SK-N-SH treated with all-trans-retinoic acid at 6 μM for 48 hours (cell line): ENCODE measurements around the gene ZNF777.
"Not testable (repeated sequence)": the region's sequence is repeated elsewhere in the genome, so short reads cannot be mapped to it uniquely, and the experiment has no call there.

Experiments
- ATAC-seq: fragments of 200-7000 bp; cut with Tn5 transposase; 3 replicates; pipeline ENCODE4 v1.9.1; 2020; ENCODE audit warnings: mild to moderate bottlenecking, moderate library complexity
- ARNTL ChIP-seq: fragments of 450-650 bp; formaldehyde crosslinking; IDR thresholded peaks from 2 replicates; pipeline ENCODE4 v1.5.0; 2020; ENCODE audit warnings: low read depth, mild to moderate bottlenecking, moderate library complexity, borderline replicate concordance
- BACH2 ChIP-seq: fragments of 250-450 bp; sonication (Bioruptor Pico); IDR thresholded peaks from 2 replicates; pipeline ENCODE4 v1.9.0; 2021; ENCODE audit warnings: mild to moderate bottlenecking, borderline replicate concordance
- CSDC2 ChIP-seq: fragments of 250-450 bp; sonication (Bioruptor Pico); IDR thresholded peaks from 2 replicates; pipeline ENCODE4 v1.5.0; 2020; ENCODE audit warnings: mild to moderate bottlenecking, moderate library complexity
- ESRRG ChIP-seq: fragments of 250-450 bp; sonication (Bioruptor Pico); IDR thresholded peaks from 2 replicates; pipeline ENCODE4 v1.6.1; 2021; ENCODE audit warnings: mild to moderate bottlenecking
- GLIS3 ChIP-seq: fragments of 250-450 bp; sonication (Bioruptor Pico); IDR thresholded peaks from 2 replicates; pipeline ENCODE4 v1.5.0; 2020; ENCODE audit warnings: mild to moderate bottlenecking, moderate library complexity
- ISL1 ChIP-seq: fragments of 250-450 bp; sonication (Bioruptor Pico); IDR thresholded peaks from 2 replicates; pipeline ENCODE4 v2.1.2; 2022; ENCODE audit warnings: mild to moderate bottlenecking, moderate library complexity
- OSR1 ChIP-seq: fragments of 250-450 bp; sonication (Bioruptor Pico); IDR thresholded peaks from 2 replicates; pipeline ENCODE4 v1.8.0; 2022; ENCODE audit warnings: moderate library complexity, mild to moderate bottlenecking, inconsistent platforms
- PPARA ChIP-seq: fragments of 250-450 bp; sonication (Bioruptor Pico); IDR thresholded peaks from 2 replicates; pipeline ENCODE4 v1.5.0; 2020; ENCODE audit warnings: mild to moderate bottlenecking, borderline replicate concordance
- RARB ChIP-seq: fragments of 250-450 bp; sonication (Bioruptor Pico); IDR thresholded peaks from 2 replicates; pipeline ENCODE4 v1.8.0; 2021; ENCODE audit warnings: mild to moderate bottlenecking, moderate library complexity
- SNAI2 ChIP-seq: fragments of 250-450 bp; sonication (Bioruptor Pico); IDR thresholded peaks from 2 replicates; pipeline ENCODE4 v1.5.0; 2020; ENCODE audit warnings: mild to moderate bottlenecking, moderate library complexity
- TCF4 ChIP-seq: fragments of 250-450 bp; sonication (Bioruptor Pico); IDR thresholded peaks from 2 replicates; pipeline ENCODE4 v1.8.0; 2021; ENCODE audit warnings: mild to moderate bottlenecking, moderate library complexity, borderline replicate concordance
- TOX ChIP-seq: fragments of 250-450 bp; sonication (Bioruptor Pico); IDR thresholded peaks from 2 replicates; pipeline ENCODE4 v1.8.0; 2021; ENCODE audit warnings: mild to moderate bottlenecking, moderate library complexity, borderline replicate concordance
- ZC3H10 ChIP-seq: fragments of 250-450 bp; sonication (Bioruptor Pico); IDR thresholded peaks from 2 replicates; pipeline ENCODE4 v1.5.1; 2021; ENCODE audit warnings: mild to moderate bottlenecking, moderate library complexity
- ZFP3 ChIP-seq: fragments of 250-450 bp; sonication (Bioruptor Pico); IDR thresholded peaks from 2 replicates; pipeline ENCODE4 v1.5.0; 2020; ENCODE audit warnings: mild to moderate bottlenecking, moderate library complexity
- ZFP30 ChIP-seq: fragments of 450-650 bp; formaldehyde crosslinking; IDR thresholded peaks from 2 replicates; pipeline ENCODE4 v1.5.0; 2022; ENCODE audit warnings: mild to moderate bottlenecking, moderate library complexity
- ZNF565 ChIP-seq: fragments of 450-650 bp; formaldehyde crosslinking; conservative IDR thresholded peaks from 2 replicates; pipeline ENCODE4 v1.5.0; 2020; ENCODE audit warnings: low read depth, mild to moderate bottlenecking, moderate library complexity
- ZNF70 ChIP-seq: fragments of 450-650 bp; formaldehyde crosslinking; IDR thresholded peaks from 2 replicates; pipeline ENCODE4 v1.5.0; 2020; ENCODE audit warnings: mild to moderate bottlenecking, moderate library complexity
- ZNF8 ChIP-seq: fragments of 450-650 bp; formaldehyde crosslinking; IDR thresholded peaks from 2 replicates; pipeline ENCODE4 v1.5.0; 2020; ENCODE audit warnings: mild to moderate bottlenecking, moderate library complexity
- TF ChIP-seq, protein P1 (sequence below): fragments of 250-450 bp; sonication (Bioruptor Pico); IDR thresholded peaks from 2 replicates; pipeline ENCODE4 v1.8.0; 2021; ENCODE audit warnings: low read depth, mild to moderate bottlenecking, moderate library complexity, borderline replicate concordance
- TF ChIP-seq, protein P2 (sequence below): fragments of 250-450 bp; sonication (Bioruptor Pico); IDR thresholded peaks from 2 replicates; pipeline ENCODE4 v1.5.0; 2020; ENCODE audit warnings: mild to moderate bottlenecking, moderate library complexity
- TF ChIP-seq, protein P3 (sequence below): fragments of 250-450 bp; sonication (Bioruptor Pico); IDR thresholded peaks from 2 replicates; pipeline ENCODE4 v1.8.0; 2020; ENCODE audit warnings: mild to moderate bottlenecking, moderate library complexity, borderline replicate concordance
- TF ChIP-seq, protein P4 (sequence below): fragments of 250-450 bp; sonication (Bioruptor Pico); IDR thresholded peaks from 2 replicates; pipeline ENCODE4 v1.5.1; 2021; ENCODE audit warnings: mild to moderate bottlenecking, moderate library complexity
- TF ChIP-seq, protein P5 (sequence below): fragments of 250-450 bp; sonication (Bioruptor Pico); IDR thresholded peaks from 2 replicates; pipeline ENCODE4 v1.5.1; 2020; ENCODE audit warnings: low read depth, mild to moderate bottlenecking, moderate library complexity

The ZNF777 gene

DNA sequence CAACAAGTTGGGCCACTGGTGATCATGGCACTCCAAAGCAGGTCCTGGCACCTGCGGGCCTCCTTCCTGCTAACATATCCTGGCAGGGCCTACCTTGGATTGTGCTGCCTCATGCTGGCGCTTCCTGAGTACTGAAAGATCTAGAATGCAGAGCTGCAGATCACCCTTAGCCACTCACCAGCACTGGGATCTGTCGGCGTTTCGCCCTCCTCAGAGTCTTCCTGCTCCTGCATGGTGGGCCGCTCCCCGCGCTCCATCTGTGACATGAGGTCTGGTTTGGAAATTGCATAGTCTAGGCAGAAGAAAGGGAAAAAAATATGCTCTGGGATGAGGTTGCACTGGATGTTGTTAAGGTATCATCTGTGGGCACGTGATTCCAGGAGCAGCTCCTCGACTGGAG is 10.0 kb downstream of the ZNF777 start:
- no peak for ATAC-seq
- TF ChIP-seq, protein P1, sequence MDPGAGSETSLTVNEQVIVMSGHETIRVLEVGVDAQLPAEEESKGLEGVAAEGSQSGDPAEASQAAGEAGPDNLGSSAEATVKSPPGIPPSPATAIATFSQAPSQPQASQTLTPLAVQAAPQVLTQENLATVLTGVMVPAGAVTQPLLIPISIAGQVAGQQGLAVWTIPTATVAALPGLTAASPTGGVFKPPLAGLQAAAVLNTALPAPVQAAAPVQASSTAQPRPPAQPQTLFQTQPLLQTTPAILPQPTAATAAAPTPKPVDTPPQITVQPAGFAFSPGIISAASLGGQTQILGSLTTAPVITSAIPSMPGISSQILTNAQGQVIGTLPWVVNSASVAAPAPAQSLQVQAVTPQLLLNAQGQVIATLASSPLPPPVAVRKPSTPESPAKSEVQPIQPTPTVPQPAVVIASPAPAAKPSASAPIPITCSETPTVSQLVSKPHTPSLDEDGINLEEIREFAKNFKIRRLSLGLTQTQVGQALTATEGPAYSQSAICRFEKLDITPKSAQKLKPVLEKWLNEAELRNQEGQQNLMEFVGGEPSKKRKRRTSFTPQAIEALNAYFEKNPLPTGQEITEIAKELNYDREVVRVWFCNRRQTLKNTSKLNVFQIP (CRISPR knock-in tag) = no peak
- no peak for TF ChIP-seq ZNF565
- TF ChIP-seq ZFP3 (CRISPR knock-in tag) = no peak
- TF ChIP-seq ZNF70 = no peak
- no peak for TF ChIP-seq SNAI2
- TF ChIP-seq TCF4 (CRISPR knock-in tag) = no peak
- no peak for TF ChIP-seq RARB (CRISPR knock-in tag)
- no peak for TF ChIP-seq ZNF8
- TF ChIP-seq, protein P2, sequence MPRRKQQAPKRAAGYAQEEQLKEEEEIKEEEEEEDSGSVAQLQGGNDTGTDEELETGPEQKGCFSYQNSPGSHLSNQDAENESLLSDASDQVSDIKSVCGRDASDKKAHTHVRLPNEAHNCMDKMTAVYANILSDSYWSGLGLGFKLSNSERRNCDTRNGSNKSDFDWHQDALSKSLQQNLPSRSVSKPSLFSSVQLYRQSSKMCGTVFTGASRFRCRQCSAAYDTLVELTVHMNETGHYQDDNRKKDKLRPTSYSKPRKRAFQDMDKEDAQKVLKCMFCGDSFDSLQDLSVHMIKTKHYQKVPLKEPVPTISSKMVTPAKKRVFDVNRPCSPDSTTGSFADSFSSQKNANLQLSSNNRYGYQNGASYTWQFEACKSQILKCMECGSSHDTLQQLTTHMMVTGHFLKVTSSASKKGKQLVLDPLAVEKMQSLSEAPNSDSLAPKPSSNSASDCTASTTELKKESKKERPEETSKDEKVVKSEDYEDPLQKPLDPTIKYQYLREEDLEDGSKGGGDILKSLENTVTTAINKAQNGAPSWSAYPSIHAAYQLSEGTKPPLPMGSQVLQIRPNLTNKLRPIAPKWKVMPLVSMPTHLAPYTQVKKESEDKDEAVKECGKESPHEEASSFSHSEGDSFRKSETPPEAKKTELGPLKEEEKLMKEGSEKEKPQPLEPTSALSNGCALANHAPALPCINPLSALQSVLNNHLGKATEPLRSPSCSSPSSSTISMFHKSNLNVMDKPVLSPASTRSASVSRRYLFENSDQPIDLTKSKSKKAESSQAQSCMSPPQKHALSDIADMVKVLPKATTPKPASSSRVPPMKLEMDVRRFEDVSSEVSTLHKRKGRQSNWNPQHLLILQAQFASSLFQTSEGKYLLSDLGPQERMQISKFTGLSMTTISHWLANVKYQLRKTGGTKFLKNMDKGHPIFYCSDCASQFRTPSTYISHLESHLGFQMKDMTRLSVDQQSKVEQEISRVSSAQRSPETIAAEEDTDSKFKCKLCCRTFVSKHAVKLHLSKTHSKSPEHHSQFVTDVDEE (CRISPR knock-in tag) = no peak
- TF ChIP-seq, protein P3, sequence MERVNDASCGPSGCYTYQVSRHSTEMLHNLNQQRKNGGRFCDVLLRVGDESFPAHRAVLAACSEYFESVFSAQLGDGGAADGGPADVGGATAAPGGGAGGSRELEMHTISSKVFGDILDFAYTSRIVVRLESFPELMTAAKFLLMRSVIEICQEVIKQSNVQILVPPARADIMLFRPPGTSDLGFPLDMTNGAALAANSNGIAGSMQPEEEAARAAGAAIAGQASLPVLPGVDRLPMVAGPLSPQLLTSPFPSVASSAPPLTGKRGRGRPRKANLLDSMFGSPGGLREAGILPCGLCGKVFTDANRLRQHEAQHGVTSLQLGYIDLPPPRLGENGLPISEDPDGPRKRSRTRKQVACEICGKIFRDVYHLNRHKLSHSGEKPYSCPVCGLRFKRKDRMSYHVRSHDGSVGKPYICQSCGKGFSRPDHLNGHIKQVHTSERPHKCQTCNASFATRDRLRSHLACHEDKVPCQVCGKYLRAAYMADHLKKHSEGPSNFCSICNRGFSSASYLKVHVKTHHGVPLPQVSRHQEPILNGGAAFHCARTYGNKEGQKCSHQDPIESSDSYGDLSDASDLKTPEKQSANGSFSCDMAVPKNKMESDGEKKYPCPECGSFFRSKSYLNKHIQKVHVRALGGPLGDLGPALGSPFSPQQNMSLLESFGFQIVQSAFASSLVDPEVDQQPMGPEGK (CRISPR knock-in tag) = no peak
- TF ChIP-seq PPARA (CRISPR knock-in tag) = no peak
- TF ChIP-seq GLIS3 (CRISPR knock-in tag) = no peak
- TF ChIP-seq BACH2 = no peak
- no peak for TF ChIP-seq OSR1 (CRISPR knock-in tag)
- TF ChIP-seq, protein P4, sequence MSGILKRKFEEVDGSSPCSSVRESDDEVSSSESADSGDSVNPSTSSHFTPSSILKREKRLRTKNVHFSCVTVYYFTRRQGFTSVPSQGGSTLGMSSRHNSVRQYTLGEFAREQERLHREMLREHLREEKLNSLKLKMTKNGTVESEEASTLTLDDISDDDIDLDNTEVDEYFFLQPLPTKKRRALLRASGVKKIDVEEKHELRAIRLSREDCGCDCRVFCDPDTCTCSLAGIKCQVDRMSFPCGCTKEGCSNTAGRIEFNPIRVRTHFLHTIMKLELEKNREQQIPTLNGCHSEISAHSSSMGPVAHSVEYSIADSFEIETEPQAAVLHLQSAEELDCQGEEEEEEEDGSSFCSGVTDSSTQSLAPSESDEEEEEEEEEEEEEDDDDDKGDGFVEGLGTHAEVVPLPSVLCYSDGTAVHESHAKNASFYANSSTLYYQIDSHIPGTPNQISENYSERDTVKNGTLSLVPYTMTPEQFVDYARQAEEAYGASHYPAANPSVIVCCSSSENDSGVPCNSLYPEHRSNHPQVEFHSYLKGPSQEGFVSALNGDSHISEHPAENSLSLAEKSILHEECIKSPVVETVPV (CRISPR knock-in tag) = no peak
- TF ChIP-seq ARNTL (CRISPR knock-in tag) = no peak
- no peak for TF ChIP-seq ISL1 (CRISPR knock-in tag)
- TF ChIP-seq CSDC2 = no peak
- TF ChIP-seq TOX (CRISPR knock-in tag) = no peak

DNA sequence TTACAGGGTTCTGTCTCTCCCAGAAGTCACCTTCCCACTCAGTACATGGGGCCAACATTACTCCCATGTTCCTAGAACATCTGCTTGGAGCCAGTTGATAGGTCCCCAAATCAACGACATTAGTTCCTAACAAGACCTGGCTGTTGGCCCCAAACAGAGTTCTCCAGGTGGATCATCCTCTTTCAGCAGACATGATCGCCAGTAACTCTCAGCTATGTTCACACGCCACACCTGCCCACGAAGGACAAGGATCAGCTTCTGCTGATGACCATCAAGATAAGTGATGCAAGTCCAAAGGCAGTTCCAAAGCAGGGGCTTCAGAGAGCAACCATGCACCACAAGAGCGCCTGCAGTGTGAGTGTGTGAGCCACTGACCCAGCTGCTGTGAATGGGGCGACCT is 11.0 kb downstream of the ZNF777 start:
- no peak for TF ChIP-seq CSDC2
- no peak for TF ChIP-seq ESRRG (CRISPR knock-in tag)
- TF ChIP-seq, protein P5, sequence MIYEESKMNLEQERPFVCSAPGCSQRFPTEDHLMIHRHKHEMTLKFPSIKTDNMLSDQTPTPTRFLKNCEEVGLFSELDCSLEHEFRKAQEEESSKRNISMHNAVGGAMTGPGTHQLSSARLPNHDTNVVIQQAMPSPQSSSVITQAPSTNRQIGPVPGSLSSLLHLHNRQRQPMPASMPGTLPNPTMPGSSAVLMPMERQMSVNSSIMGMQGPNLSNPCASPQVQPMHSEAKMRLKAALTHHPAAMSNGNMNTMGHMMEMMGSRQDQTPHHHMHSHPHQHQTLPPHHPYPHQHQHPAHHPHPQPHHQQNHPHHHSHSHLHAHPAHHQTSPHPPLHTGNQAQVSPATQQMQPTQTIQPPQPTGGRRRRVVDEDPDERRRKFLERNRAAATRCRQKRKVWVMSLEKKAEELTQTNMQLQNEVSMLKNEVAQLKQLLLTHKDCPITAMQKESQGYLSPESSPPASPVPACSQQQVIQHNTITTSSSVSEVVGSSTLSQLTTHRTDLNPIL (CRISPR knock-in tag) = no peak
- TF ChIP-seq GLIS3 (CRISPR knock-in tag) = no peak
- TF ChIP-seq ZNF8 = no peak
- TF ChIP-seq BACH2 = no peak
- TF ChIP-seq TCF4 (CRISPR knock-in tag) = no peak
- no peak for TF ChIP-seq SNAI2
- TF ChIP-seq PPARA (CRISPR knock-in tag) = no peak
- no peak for TF ChIP-seq ZFP30 (CRISPR knock-in tag)
- TF ChIP-seq ZC3H10 = no peak
- no peak for ATAC-seq

DNA sequence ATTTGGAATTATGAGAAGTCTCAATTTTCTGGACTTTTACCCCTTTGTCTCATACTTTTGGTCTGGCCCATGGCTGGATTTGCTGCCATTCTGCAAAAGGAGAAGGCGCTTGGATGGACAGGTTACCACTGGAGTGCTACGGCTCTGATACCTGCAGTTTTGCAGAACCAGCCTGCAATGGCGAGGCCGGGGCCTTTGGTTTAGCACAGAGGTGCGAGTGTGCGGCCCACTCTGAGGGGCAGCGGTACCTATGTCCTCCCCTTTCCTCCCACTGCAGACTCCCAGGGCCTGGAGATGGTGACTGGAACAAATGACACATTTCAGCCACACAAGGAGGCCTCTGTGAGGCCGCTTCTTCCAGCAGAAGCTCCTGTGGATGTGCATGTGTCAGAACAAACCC is 11.9 kb downstream of the ZNF777 start:
- TF ChIP-seq OSR1 (CRISPR knock-in tag) (no peak), ZC3H10 (no peak), PPARA (CRISPR knock-in tag) (no peak)
- TF ChIP-seq, protein P2 (CRISPR knock-in tag) = no peak
- no peak for ATAC-seq

DNA sequence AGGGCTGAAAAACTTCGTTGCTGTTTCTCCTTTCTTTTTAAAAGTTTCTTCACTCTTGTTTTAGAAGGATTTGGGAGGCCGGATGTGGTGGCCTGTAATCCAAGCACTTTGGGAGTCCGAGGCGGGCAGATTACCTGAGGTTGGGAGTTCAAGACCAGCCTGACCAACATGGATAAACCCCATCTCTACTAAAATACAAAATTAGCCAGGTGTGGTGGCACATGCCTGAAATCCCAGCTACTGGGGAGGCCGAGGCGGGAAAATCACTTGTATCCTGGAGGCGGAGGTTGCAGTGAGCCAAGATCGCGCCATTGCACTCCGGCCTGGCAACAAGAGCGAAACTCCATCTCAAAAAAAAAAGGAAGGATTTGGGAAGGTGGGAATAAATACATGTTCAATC is 14.8 kb downstream of the ZNF777 start:
- not testable (repeated sequence) for ATAC-seq
